PC-3 (cell line): ENCODE results near the gene SOX6.

Experiments
- CTCF ChIP-seq: fragments of 300-600 bp; sonication (generic); conservative IDR thresholded peaks from 2 replicates; pipeline ENCODE4 v1.5.1; 2017; ENCODE audit warnings: antibody characterized with exemption, low read depth, mild to moderate bottlenecking, low read length
- EZH2 ChIP-seq: fragments of 300-600 bp; sonication (generic); IDR thresholded peaks from one replicate; pipeline ENCODE4 v1.6.1; 2017; ENCODE audit warnings: antibody characterized with exemption, mild to moderate bottlenecking, low read length; ENCODE audit not compliant: unreplicated experiment
- EZH2phosphoT487 ChIP-seq: fragments of 300-600 bp; sonication (generic); IDR thresholded peaks from 2 replicates; pipeline ENCODE4 v1.6.1; 2018; ENCODE audit warnings: mild to moderate bottlenecking, antibody characterized with exemption, low read length, borderline replicate concordance

GRCh38 chr11:16002942-16003341 is 353.4 kb downstream of the SOX6 start:
- TF ChIP-seq CTCF, result no peak
- TF ChIP-seq EZH2, result no peak
- TF ChIP-seq EZH2phosphoT487, result no peak
